CD4-positive, alpha-beta T cell treated with Interleukin-17A for 4 hours (primary cell): ENCODE results near the gene RIMS1.

Experiments
- DNase-seq: peaks from one replicate; pipeline ENCODE4 v3.0.0-alpha.2; 2020; ENCODE audit warnings: mixed read lengths

The RIMS1 gene

GRCh38 chr6:72365773-72366172, 479.4 kb downstream of the RIMS1 start:
- no peak for DNase-seq

GRCh38 chr6:72367439-72367838, 481.1 kb downstream of the RIMS1 start:
- no peak for DNase-seq

- no peak for DNase-seq
These were observed 485.1 kb downstream of the RIMS1 start for GRCh38 chr6:72371473-72371872.

- no peak for DNase-seq
These were observed 487.8 kb downstream of the RIMS1 start for GRCh38 chr6:72374172-72374571.

- DNase-seq: no peak
These were observed 488.5 kb downstream of the RIMS1 start for GRCh38 chr6:72374857-72375256.

GRCh38 chr6:72376736-72377135, 490.4 kb downstream of the RIMS1 start:
- no peak for DNase-seq

GRCh38 chr6:72381076-72381475, 494.7 kb downstream of the RIMS1 start:
- DNase-seq: no peak

GRCh38 chr6:72382602-72383529, 496.5 kb downstream of the RIMS1 start:
- no peak for DNase-seq

- DNase-seq: no peak
These were observed 500.0 kb downstream of the RIMS1 start for GRCh38 chr6:72386324-72386723.

GRCh38 chr6:72389698-72390097, 503.3 kb downstream of the RIMS1 start:
- no peak for DNase-seq

- DNase-seq: no peak
These were observed 504.2 kb downstream of the RIMS1 start for GRCh38 chr6:72390548-72390947.

GRCh38 chr6:72401865-72402264, 515.5 kb downstream of the RIMS1 start:
- no peak for DNase-seq

GRCh38 chr6:72403413-72403812, 517.1 kb downstream of the RIMS1 start:
- no peak for DNase-seq

GRCh38 chr6:72406517-72406916, 520.2 kb downstream of the RIMS1 start:
- DNase-seq: no peak

GRCh38 chr6:72410769-72411168, 524.4 kb downstream of the RIMS1 start:
- no peak for DNase-seq

GRCh38 chr6:72411872-72412708, 525.7 kb downstream of the RIMS1 start:
- peak; percentile 74 for DNase-seq

GRCh38 chr6:72412709-72413044, 526.3 kb downstream of the RIMS1 start:
- DNase-seq: no peak

GRCh38 chr6:72413884-72414283, 527.5 kb downstream of the RIMS1 start:
- no peak for DNase-seq

GRCh38 chr6:72414657-72415056, 528.3 kb downstream of the RIMS1 start:
- DNase-seq: no peak

GRCh38 chr6:72416744-72417465, 530.6 kb downstream of the RIMS1 start:
- no peak for DNase-seq

GRCh38 chr6:72417759-72418158, 531.4 kb downstream of the RIMS1 start:
- no peak for DNase-seq

- no peak for DNase-seq
These were observed 532.1 kb downstream of the RIMS1 start for GRCh38 chr6:72418495-72418894.

GRCh38 chr6:72419966-72420365, 533.6 kb downstream of the RIMS1 start:
- DNase-seq: no peak
